Fibroblast of lung (primary cell): ENCODE data around the gene LRMDA. TPM values are rescaled to one million over a fixed set of nuclear protein-coding genes. Genes with fewer than 3 reads are reported as not detected.

ENCODE experiments used
- DNase-seq, 2 donors: peaks; one replicate each; pipeline versions ENCODE4 v3.0.0 to v3.0.0-alpha.2; 2010; ENCODE audit warnings: low read depth in 2 of 2
- H2AFZ ChIP-seq: 2 replicates; pipeline ENCODE4 v1.5.1; 2012; ENCODE audit warnings: low read length, control low read depth, inconsistent platforms
- H3K27ac ChIP-seq: 2 replicates; pipeline ENCODE4 v1.5.1; 2011; ENCODE audit warnings: low read length, control low read depth; ENCODE audit not compliant: insufficient read depth
- H3K27me3 ChIP-seq: 2 replicates; pipeline ENCODE4 v1.5.1; 2011; ENCODE audit warnings: mild to moderate bottlenecking, low read length; ENCODE audit not compliant: control insufficient read depth, insufficient read depth
- H3K36me3 ChIP-seq: 2 replicates; pipeline ENCODE4 v1.5.1; 2011; ENCODE audit warnings: low read length; ENCODE audit not compliant: control insufficient read depth, insufficient read depth
- H3K4me1 ChIP-seq: 2 replicates; pipeline ENCODE4 v1.5.1; 2011; ENCODE audit warnings: low read length; ENCODE audit not compliant: control insufficient read depth, insufficient read depth; ENCODE audit errors: extremely low read depth
- H3K4me2 ChIP-seq: 2 replicates; pipeline ENCODE4 v1.5.1; 2011; ENCODE audit warnings: low read length, control low read depth; ENCODE audit not compliant: insufficient read depth; ENCODE audit errors: extremely low read depth
- H3K4me3 ChIP-seq, 4 experiments: fragments of 200-600 bp in 1 of 4; sonication (generic) in 1 of 4; replicated peaks in 1 of 4; 2 replicates each; pipeline ENCODE4 v1.5.1; 2011 to 2016; ENCODE audit warnings: low read length in 4 of 4, low read depth in 3 of 4, mild to moderate bottlenecking in 3 of 4, control low read depth in 2 of 4, inconsistent platforms in 1 of 4, mixed read lengths in 1 of 4; ENCODE audit not compliant: insufficient read depth in 1 of 4; ENCODE audit errors: control extremely low read depth in 1 of 4
- H3K79me2 ChIP-seq: 2 replicates; pipeline ENCODE4 v1.5.1; 2012; ENCODE audit warnings: mild to moderate bottlenecking, low read length, inconsistent platforms; ENCODE audit not compliant: control insufficient read depth, insufficient read depth
- H3K9ac ChIP-seq: 2 replicates; pipeline ENCODE4 v1.5.1; 2011; ENCODE audit warnings: mild to moderate bottlenecking, low read length, control low read depth; ENCODE audit not compliant: insufficient read depth
- H3K9me3 ChIP-seq: 2 replicates; pipeline ENCODE4 v1.5.1; 2012; ENCODE audit warnings: low read depth, low read length; ENCODE audit not compliant: control insufficient read depth, insufficient read depth
- H4K20me1 ChIP-seq: 2 replicates; pipeline ENCODE4 v1.5.1; 2011; ENCODE audit warnings: low read length; ENCODE audit not compliant: control insufficient read depth, insufficient read depth; ENCODE audit errors: extremely low read depth
- CTCF ChIP-seq, 2 donors: IDR thresholded peaks in 1 of 2; conservative IDR thresholded peaks in 1 of 2; 1 replicate in 1 of 2; 2 replicates in 1 of 2; pipeline ENCODE4 v1.5.1; 2011 to 2012; ENCODE audit warnings: low read length in 2 of 2, control low read depth in 1 of 2, inconsistent platforms in 1 of 2, low read depth in 1 of 2, mild to moderate bottlenecking in 1 of 2
- EZH2 ChIP-seq: IDR thresholded peaks from 2 replicates; pipeline ENCODE4 v1.5.1; 2012; ENCODE audit warnings: low read length, control low read depth, mild to moderate bottlenecking; ENCODE audit errors: missing control alignments
- polyA plus RNA-seq, 2 donors: library from polyadenylated mRNA; depleted of rRNA in 1 of 2; stranded (reverse) in 1 of 2; unstranded in 1 of 2; fragments of >200 nt; gene quantifications; 2 replicates each; pipeline ENCODE4 v1.2.1, GENCODE V29; 2011 to 2012; ENCODE audit warnings: missing spikeins in 1 of 2
- total RNA-seq: library from RNA; depleted of rRNA; stranded (reverse); fragments of >200 nt; gene quantifications from 2 replicates; pipeline ENCODE4 v1.2.1, GENCODE V29; 2014

Gene LRMDA
- total and polyA plus RNA-seq, 2 donors (not counting 1 experiment from before 2014, with no cell fraction given) = 1.7 to 2.0 TPM

- Histone ChIP-seq H3K36me3 (no peaks in the 10 kb centered on the region), H3K9me3 (no peaks in the 10 kb centered on the region), H3K4me2 (no peak overlapping the region), H3K9ac (no peak overlapping the region), H3K4me1 (no peaks in the 10 kb centered on the region), H3K4me3 (no peak overlapping the region), H2AFZ (no peak overlapping the region), H3K79me2 (no peaks in the 10 kb centered on the region), H3K27me3 (no peaks in the 10 kb centered on the region), H3K27ac (no peak overlapping the region), H4K20me1 (no peaks in the 10 kb centered on the region)
- TF ChIP-seq CTCF (conservative IDR thresholded peaks at IDR 0.05 in 1 of 2, IDR thresholded peaks at IDR 0.05 in 1 of 2; ENCODE audit: low read depth in 1 of 2, low read length in 2 of 2) (no peak), EZH2 (no peak)
- no peak for DNase-seq
Measured at GRCh38 chr10:75589895-75590654, 158.7 kb downstream of the LRMDA start.

DNA sequence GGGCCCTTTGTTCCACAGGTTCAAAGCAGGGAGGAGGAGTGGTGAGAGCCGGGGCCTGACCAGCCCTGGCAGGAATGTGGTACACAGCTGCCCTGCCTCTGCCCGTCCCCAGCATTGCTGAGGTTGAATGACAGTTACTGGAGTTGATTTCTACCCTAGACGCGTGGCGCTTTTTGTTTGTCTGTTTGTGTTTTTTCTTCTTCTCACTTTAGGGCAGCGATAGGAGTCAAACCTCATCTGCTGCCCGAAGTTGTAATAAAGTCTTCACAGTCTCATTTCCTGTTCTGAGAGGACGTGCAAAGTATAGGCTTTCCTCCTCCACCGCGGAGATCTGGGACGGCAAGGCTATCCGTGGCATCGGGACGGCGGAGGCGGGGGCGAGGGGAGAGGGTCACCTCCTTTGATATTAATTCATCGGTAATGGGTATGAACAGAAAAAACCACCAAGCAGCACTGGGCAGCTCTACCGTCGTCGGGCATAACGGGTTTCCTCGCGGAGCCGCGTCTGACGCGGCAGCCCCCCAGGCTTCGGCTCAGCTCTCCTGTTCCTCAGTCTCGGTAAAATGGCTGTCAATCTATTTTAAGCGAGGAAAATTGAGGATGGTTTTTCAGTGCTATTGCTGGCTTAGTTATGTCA, 160.8 kb downstream of the LRMDA start:
- DNase-seq = no peak
- Histone ChIP-seq H3K4me3 (no peak overlapping the region), H3K27ac (no peak overlapping the region)

More for the DNA sequence above, 160.8 kb downstream of the LRMDA start:
- Histone ChIP-seq H3K79me2 (no peaks in the 10 kb centered on the region), H2AFZ (no peak overlapping the region), H3K27me3 (no peaks in the 10 kb centered on the region), H3K9ac (no peak overlapping the region), H4K20me1 (no peaks in the 10 kb centered on the region), H3K4me2 (no peak overlapping the region), H3K36me3 (no peaks in the 10 kb centered on the region), H3K9me3 (no peaks in the 10 kb centered on the region), H3K4me1 (no peaks in the 10 kb centered on the region)
- no peak for TF ChIP-seq EZH2
- no peak for TF ChIP-seq CTCF (conservative IDR thresholded peaks at IDR 0.05 in 1 of 2, IDR thresholded peaks at IDR 0.05 in 1 of 2; ENCODE audit: low read depth in 1 of 2, low read length in 2 of 2)
